ENCODE measurements around the gene ZBED1.
"Not testable (repeated sequence)": the region's sequence is repeated elsewhere in the genome, so short reads cannot be mapped to it uniquely, and the experiment has no call there.

The ZBED1 gene

GRCh38 chrX:2512501-2512900 is 11.7 kb upstream of the ZBED1 start:
- TF ChIP-seq, protein P1, sequence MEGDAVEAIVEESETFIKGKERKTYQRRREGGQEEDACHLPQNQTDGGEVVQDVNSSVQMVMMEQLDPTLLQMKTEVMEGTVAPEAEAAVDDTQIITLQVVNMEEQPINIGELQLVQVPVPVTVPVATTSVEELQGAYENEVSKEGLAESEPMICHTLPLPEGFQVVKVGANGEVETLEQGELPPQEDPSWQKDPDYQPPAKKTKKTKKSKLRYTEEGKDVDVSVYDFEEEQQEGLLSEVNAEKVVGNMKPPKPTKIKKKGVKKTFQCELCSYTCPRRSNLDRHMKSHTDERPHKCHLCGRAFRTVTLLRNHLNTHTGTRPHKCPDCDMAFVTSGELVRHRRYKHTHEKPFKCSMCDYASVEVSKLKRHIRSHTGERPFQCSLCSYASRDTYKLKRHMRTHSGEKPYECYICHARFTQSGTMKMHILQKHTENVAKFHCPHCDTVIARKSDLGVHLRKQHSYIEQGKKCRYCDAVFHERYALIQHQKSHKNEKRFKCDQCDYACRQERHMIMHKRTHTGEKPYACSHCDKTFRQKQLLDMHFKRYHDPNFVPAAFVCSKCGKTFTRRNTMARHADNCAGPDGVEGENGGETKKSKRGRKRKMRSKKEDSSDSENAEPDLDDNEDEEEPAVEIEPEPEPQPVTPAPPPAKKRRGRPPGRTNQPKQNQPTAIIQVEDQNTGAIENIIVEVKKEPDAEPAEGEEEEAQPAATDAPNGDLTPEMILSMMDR (IDR thresholded peaks at IDR 0.05; ENCODE audit: borderline replicate concordance, control extremely low read depth, extremely low read depth, insufficient read depth, missing control alignments), result no peak
- in situ Hi-C loops (cut with MboI; ENCODE audit: low sequenced_read_pairs, unreplicated experiment), result no loop called here

GRCh38 chrX:2511326-2511725 is 10.6 kb upstream of the ZBED1 start:
- TF ChIP-seq, protein P1 (IDR thresholded peaks at IDR 0.05; ENCODE audit: borderline replicate concordance, control extremely low read depth, extremely low read depth, insufficient read depth, missing control alignments), result no peak
- DNase-seq (ENCODE audit: low spot score), result no peak
- in situ Hi-C loops (cut with MboI; ENCODE audit: low sequenced_read_pairs, unreplicated experiment), result no loop called here

More at GRCh38 chrX:2512501-2512900, 11.7 kb upstream of the ZBED1 start:
- no peak for DNase-seq (ENCODE audit: low spot score)

- in situ Hi-C loops (cut with MboI; ENCODE audit: low sequenced_read_pairs, unreplicated experiment), result no loop called here
- TF ChIP-seq, protein P1 (IDR thresholded peaks at IDR 0.05; ENCODE audit: borderline replicate concordance, control extremely low read depth, extremely low read depth, insufficient read depth, missing control alignments), result no peak
- no peak for DNase-seq (ENCODE audit: low spot score)
Observed at GRCh38 chrX:2508648-2509335, 8.0 kb upstream of the ZBED1 start.

- in situ Hi-C loops (cut with MboI; ENCODE audit: low sequenced_read_pairs, unreplicated experiment), result no loop called here
Observed at GRCh38 chrX:2507904-2508627, 7.3 kb upstream of the ZBED1 start.

GRCh38 chrX:2507196-2507595 is 6.4 kb upstream of the ZBED1 start:
- TF ChIP-seq, protein P1 (IDR thresholded peaks at IDR 0.05; ENCODE audit: borderline replicate concordance, control extremely low read depth, extremely low read depth, insufficient read depth, missing control alignments), result no peak
- in situ Hi-C loops (cut with MboI; ENCODE audit: low sequenced_read_pairs, unreplicated experiment), result no loop called here
- DNase-seq (ENCODE audit: low spot score), result no peak

More at GRCh38 chrX:2507904-2508627, 7.3 kb upstream of the ZBED1 start:
- DNase-seq (ENCODE audit: low spot score), result no peak
- TF ChIP-seq, protein P1 (IDR thresholded peaks at IDR 0.05; ENCODE audit: borderline replicate concordance, control extremely low read depth, extremely low read depth, insufficient read depth, missing control alignments), result no peak

GRCh38 chrX:2505341-2505740 is 4.6 kb upstream of the ZBED1 start:
- in situ Hi-C loops (cut with MboI; ENCODE audit: low sequenced_read_pairs, unreplicated experiment); DNase-seq (ENCODE audit: low spot score): not testable (repeated sequence)

DNA sequence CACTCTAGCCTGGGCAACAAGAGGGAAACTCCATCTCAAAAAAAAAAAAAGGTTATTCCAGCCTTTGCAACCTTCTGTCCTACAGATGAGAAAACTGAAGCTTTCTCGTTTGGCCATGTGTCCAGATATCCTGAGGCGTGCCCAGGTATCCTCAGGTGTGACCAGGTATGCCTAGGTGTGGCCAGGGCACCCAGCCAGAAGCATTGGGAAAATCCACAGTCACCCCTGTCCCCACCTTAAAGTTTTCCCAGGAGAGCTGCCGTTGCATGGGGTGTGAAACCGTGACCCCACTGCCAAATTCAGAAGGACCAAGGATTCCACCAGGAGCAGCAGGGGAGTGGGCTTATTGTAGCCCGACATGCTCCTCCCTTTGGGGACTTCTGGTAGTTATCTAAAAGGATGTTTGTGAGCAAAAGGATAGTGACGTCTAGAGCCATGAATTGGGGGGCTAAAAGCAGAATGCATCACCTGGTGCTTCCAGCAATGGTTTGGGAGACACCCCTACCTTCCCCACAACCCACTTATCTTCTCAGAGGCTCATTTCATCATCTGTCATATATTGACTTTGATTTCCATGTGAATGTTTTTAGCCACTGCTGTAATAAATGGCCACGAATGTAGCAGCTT is 4.0 kb upstream of the ZBED1 start:
- in situ Hi-C loops (cut with MboI; ENCODE audit: low sequenced_read_pairs, unreplicated experiment), result no loop called here
- no peak for DNase-seq (ENCODE audit: low spot score)
- TF ChIP-seq, protein P1 (IDR thresholded peaks at IDR 0.05; ENCODE audit: borderline replicate concordance, control extremely low read depth, extremely low read depth, insufficient read depth, missing control alignments), result no peak

Measured in GM13976 (cell line).